GM21528 (cell line): ENCODE data around the gene PDSS2.
"Not testable (repeated sequence)": the region's sequence is repeated elsewhere in the genome, so short reads cannot be mapped to it uniquely, and the experiment has no call there.

Experiments used
- ATAC-seq: cut with Tn5 transposase; IDR thresholded peaks from one replicate; pipeline ENCODE4 v1.9.1; 2021; ENCODE audit warnings: mild to moderate bottlenecking, moderate library complexity; ENCODE audit not compliant: unreplicated experiment, low FRiP score

PDSS2 gene

GRCh38 chr6:107475826-107476225, 16.5 kb upstream of the PDSS2 start:
- not testable (repeated sequence) for ATAC-seq

GRCh38 chr6:107475360-107475759, 16.0 kb upstream of the PDSS2 start:
- not testable (repeated sequence) for ATAC-seq

GRCh38 chr6:107473660-107474059, 14.3 kb upstream of the PDSS2 start:
- no peak for ATAC-seq

DNA sequence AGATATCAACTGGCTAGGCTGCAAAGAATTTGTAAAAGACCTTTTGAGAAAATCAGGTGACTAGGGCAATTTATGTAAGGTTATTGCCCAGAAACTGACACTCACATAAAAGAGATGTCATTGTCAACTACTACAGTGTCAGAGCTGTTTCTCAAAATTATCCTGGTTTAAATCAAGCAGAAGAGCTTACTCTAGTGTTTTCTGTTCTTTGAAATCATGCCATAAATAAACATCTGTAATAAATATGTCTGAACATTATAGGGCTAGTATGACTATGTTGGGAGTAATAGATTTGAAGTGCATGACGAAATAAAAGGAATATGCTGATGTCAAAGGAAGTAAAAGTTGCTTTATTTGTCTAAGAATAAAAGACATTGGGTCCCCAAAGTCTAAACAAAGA, 11.0 kb upstream of the PDSS2 start:
- ATAC-seq = no peak

GRCh38 chr6:107466062-107466461, 6.7 kb upstream of the PDSS2 start:
- no peak for ATAC-seq

DNA sequence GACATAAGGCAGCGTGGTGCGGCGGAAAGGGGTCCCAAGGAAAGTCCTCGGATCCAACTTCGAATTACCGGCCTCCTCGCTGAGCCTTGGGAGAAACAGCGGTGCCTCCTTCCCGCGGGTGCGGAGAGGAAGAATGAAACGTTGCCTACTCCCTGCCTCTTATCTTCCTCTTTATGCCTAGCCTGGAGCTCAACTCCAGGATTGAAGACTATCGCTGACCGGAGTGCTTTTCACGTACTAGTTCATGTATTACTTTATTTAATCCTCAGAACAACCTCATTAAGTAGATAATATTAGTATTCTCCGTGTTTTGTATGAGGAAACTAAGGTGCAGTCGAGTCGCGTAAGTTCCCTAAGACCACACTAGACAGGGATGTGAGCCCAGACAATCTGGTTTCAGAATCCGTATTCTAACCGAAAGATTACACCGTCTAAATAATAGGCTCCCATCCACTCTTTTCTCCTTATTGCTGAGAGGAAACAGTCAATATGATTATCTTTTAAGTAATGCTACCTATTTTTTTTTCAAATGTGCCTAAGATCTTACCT, 793 bp upstream of the PDSS2 start:
- ATAC-seq = no peak

DNA sequence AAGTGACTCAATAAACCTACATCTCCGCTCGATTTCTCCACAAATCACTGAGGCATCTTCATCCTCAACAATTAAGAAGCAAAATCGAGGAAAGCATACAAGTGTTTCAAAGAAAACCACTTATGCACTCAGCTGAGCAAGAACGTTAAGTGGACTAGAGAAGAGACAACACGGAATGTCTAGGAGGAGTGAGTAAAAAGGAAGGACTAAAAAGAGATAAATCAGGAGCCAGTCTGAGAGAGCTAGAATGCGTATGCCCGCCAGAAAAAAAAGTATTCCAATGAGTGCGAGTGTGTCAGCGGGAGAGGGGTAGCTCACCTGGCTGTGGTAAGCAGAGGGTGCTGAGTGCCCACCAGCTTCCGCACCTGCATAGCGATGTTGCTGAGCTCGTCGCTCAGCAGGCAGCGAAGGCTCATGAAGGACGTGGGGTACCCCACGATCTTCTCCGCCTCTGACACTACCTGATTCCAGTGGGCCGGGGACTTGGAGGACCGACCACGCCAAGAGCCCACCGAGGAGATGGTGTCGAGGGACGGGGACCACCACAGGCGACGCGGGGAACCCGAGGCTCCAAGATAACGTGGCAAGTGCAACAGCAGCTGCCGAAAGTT, 587 bp downstream of the PDSS2 start:
- ATAC-seq = peak; percentile 40

- no peak for ATAC-seq
Observed at GRCh38 chr6:107448776-107449175, 10.6 kb downstream of the PDSS2 start.

DNA sequence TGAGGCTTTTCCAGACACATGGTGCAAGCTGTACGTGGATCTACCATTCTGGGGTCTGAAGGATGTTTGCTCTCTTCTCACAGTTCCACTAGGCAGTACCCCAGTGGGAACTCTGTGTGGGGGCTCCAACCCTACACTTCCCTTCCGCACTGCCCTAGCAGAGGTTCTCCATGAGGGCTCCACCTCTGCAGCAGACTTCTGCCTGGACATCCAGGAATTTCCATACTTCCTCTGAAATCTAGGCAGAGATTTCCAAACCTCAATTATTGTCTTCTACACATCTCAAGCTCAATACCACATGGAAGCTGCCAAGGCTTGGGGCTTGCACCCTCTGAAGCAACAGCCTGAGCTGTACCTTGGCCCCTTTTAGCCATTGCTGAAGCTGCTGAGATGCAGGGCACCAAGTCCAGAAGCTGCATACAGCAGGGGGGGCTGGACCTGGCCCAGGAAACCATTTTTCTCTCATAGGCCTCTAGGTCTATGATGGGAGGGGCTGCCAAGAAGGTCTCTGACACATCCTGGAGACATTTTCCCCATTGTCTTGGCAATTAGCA, 11.6 kb downstream of the PDSS2 start:
- ATAC-seq = no peak

DNA sequence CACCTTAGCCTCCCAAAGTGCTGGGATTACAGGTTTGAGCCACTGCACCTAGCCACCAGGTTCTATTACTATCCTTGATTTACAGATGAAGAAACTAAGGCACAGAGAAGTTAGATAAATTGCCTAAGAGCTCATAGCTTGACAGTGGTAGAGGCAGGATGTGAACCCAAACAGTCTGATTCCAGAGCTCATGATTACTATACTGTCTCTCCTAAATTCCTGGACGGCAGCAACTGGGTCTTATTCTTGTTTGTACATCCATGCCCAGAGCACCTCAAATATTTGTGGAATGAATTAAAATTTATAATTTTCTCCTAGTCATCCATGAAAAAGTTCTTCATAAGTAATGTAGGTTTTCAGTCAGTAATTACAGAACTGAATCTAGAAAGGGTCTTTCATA, 15.1 kb downstream of the PDSS2 start:
- no peak for ATAC-seq

DNA sequence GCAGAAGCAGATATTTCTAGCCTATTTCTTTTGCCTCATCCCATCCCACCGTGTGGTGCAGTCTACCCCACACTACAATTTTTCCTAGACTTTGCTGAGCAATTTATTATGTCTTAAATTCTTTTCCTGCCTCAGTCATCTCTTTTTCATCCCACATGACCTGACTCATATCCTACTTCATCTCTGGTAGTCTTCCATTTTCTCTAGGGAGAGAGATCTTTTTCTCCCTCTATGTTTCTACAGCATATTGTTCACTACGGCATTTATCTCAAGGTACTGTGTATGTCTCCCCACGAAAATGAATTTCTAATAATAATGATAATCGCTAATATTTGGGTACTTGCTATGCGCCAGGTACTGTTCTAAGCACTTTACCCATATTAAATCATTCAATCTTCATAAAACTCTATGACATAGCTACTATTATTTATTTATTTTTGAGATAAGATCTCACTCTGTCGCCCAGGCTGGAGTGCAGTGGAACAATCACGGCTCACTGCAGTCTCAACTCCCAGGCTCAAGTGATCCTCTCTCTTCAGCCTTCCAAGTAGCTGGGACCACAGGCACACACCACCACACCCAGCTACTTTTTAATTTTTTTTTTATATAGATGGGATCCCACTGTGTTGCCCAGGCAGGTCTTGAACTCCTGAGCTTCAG, 15.6 kb downstream of the PDSS2 start:
- ATAC-seq = no peak

DNA sequence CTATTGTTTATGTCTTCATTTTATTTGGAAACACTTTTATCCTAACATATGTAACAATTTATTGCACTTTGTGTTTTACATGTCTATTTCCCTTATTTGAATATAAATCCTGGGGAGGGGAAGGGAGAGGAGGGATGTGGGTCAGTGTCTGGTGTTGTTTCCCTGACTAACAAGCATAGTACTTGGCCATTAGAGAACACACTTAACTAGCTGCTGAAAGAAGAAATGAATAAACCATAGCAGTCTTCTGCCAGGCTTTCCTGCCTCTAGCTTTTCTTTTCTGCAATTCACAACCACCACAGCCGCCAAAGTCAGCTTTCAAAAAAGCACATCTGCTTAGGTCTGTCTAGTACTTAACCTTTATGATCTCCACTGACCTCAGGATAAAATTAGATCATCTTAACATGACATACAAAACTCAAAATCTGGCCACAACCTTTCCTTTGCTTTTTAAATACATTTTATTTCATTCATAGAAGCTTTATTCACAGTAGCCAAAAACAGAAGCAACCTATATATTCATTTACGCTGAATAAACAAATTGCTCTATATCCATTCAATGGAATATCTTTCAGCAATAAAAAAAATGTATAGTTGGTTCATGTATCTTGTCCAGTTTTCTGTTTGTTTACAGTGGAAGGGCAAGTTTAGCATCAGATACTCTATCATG, 16.3 kb downstream of the PDSS2 start:
- ATAC-seq = no peak

- no peak for ATAC-seq
Observed at GRCh38 chr6:107441682-107442081, 17.7 kb downstream of the PDSS2 start.

DNA sequence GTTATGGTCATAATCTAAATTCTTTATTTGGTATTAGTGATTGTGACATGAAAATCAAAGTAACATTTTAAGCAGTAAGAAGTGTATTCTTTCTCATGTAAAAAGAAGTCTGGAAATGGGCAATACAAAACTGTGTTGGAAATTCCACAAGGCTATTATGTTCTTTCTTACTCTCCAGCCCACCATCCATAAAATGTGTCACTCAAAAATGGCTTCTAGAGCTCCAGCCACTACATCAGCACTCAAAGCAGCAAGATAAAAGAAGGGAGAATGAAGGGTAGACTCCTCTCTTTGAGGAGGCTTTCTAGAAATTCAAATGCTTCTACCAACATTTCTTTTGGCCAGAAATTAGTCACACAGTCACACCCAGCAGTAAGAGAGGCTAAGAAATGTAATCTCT, 18.4 kb downstream of the PDSS2 start:
- no peak for ATAC-seq

GRCh38 chr6:107439406-107439805, 20.0 kb downstream of the PDSS2 start:
- ATAC-seq = no peak

DNA sequence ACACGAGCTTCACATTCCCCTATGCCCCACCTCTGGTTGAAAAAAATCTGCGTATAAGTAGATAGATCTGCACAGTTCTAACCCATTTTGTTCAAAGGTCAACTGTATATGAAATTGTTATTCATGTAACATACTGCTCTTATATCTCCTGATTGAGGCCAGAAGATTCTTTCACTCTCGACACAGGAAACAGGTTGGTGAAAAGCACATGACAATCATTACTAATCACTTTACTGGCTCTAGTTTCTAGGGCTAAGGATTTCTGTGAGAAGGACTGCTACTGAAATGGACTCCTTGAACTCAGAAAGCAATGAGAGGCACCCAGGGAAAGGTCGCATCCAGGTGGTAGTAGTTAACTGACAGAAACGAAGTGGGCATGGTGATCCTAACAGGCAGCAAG, 21.7 kb downstream of the PDSS2 start:
- ATAC-seq = no peak

GRCh38 chr6:107436881-107437280, 22.5 kb downstream of the PDSS2 start:
- no peak for ATAC-seq

DNA sequence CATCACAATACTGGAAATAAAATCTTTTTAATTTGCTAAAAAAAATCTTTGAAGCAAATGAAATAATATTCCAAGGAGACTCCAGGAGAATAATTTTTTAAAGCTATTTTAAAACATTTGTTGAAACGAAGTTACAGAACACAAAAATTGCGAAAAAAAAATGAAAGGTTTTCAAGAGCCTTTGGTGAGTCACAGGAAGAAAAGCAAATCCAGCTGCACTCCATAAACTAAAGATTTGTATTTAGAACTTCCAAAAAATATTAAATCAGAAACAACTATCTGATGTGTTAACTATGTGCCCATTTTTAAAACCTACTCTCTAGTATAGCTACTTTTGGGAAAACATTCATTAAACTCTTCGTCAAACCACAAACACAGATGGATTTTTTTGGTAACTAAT, 23.6 kb downstream of the PDSS2 start:
- no peak for ATAC-seq

DNA sequence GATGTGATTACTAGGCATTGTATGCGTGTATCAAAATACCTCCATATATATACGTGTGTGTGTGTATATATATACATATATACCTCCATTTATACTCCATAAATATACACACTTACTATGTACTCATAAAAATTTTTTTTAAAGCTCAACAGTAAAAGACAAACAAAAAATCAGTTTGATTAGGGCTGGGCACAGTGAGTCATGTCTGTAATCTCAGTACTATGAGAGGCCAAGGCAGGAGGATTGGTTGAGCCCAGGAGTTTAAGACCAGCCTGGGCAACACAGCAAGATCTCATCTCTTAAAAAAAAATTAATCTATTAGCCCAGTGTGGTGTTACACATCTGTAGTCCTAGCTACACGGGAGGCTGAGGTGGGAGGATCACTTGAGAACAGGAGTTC, 24.6 kb downstream of the PDSS2 start:
- no peak for ATAC-seq

DNA sequence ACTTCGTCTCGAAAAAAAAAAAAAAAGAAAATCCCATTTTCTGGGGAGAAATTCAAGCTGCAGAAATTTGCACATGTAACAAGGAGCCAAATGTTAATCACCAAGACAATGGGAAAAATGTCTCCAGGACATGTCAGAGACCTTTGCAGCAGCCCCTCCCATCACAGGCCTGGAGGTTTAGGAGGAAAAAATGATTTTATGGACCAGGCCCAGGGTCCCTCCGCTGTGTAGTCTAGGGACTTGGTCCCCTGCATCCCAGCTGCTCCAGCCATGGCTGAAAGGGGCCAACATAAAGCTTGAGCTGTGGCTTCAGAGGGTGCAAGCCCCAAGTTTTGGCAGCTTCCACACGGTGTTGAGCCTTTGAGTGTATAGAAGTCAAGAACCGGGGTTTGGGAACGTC, 33.4 kb downstream of the PDSS2 start:
- ATAC-seq = not testable (repeated sequence)

- ATAC-seq = no peak
Observed at GRCh38 chr6:107423474-107423990, 35.8 kb downstream of the PDSS2 start.
